Nephron progenitor cell (in vitro differentiated cells): ENCODE results near the gene ZWILCH.

Source experiments
- DNase-seq: peaks from one replicate; pipeline ENCODE4 v3.0.0; 2021
- H3K27ac Mint-ChIP-seq: 2 replicates; pipeline ENCODE4 v1.8.0; 2021; ENCODE audit warnings: mild to moderate bottlenecking, moderate library complexity, mixed read lengths
- H3K27me3 Mint-ChIP-seq: 2 replicates; pipeline ENCODE4 v1.8.0; 2021; ENCODE audit warnings: mild to moderate bottlenecking, low read depth, mixed read lengths; ENCODE audit not compliant: poor library complexity
- H3K36me3 Mint-ChIP-seq: 2 replicates; pipeline ENCODE4 v1.8.0; 2021; ENCODE audit warnings: low read depth, mixed read lengths
- H3K4me1 Mint-ChIP-seq: 2 replicates; pipeline ENCODE4 v1.8.0; 2021; ENCODE audit warnings: mixed read lengths
- H3K4me3 Mint-ChIP-seq: 2 replicates; pipeline ENCODE4 v1.8.0; 2021; ENCODE audit warnings: mild to moderate bottlenecking, moderate library complexity, mixed read lengths
- H3K9me3 Mint-ChIP-seq: 2 replicates; pipeline ENCODE4 v1.8.0; 2021; ENCODE audit warnings: mild to moderate bottlenecking, moderate library complexity, mixed read lengths
- CTCF ChIP-seq: fragments of 200-600 bp; sonication (generic); IDR thresholded peaks from 2 replicates; pipeline ENCODE4 v1.5.0; 2021; ENCODE audit warnings: antibody characterized with exemption

The ZWILCH gene

GRCh38 chr15:66565741-66566144, 60.6 kb downstream of the ZWILCH start, which contains the start of gene LCTL:
Gene LCTL (minus strand): TSS chr15:66565998. CDS start chr15:66565365, 633 bp downstream.
- no peak for TF ChIP-seq CTCF
- peak within 1 kb of the TSS; percentile 64 for H3K27ac Mint-ChIP-seq
- H3K4me1 Mint-ChIP-seq, result peaks cover 30% of the 10 kb centered on the region
- H3K36me3 Mint-ChIP-seq, result no peaks in the 10 kb centered on the region
- H3K4me3 Mint-ChIP-seq, result peak within 1 kb of the TSS; percentile 55
- peaks cover 8% of the 10 kb centered on the region for H3K27me3 Mint-ChIP-seq
- peak; percentile 47 for DNase-seq
- no peaks in the 10 kb centered on the region for H3K9me3 Mint-ChIP-seq

DNA sequence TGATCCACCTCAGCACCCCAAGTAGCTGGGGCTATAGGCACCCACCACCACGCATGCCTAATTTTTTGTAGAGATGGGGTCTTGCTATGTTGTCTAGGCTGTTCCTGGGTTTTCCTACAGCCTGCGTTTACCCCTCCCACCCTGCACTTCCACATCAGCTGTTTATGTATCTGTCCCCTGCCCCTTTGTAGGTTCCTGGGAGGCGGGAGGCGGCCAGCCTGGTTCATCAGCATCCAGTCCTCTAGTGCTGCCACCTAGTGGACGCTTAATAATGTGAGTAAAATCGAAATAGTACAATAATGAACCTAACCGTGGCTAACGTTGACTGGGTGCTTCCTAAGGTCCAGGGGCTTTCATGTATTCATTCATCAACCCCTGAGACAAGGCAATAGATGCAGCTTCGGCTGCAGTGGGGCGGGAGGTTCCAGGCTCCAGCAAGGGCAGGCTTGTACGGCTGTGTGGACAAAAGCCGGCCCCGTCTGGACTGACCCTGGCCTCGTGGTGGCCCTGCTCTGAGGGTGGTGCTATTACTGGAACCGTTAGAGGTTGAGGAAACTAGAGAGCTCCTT, 61.9 kb downstream of the ZWILCH start:
- Mint-ChIP-seq H3K9me3 (no peaks in the 10 kb centered on the region), H3K27ac (peak overlapping the region; percentile 64), H3K27me3 (peaks cover 8% of the 10 kb centered on the region), H3K4me3 (peak overlapping the region; percentile 55), H3K4me1 (peaks cover 29% of the 10 kb centered on the region), H3K36me3 (no peaks in the 10 kb centered on the region)
- DNase-seq, result peak; percentile 78
- peak; percentile 72 for TF ChIP-seq CTCF

DNA sequence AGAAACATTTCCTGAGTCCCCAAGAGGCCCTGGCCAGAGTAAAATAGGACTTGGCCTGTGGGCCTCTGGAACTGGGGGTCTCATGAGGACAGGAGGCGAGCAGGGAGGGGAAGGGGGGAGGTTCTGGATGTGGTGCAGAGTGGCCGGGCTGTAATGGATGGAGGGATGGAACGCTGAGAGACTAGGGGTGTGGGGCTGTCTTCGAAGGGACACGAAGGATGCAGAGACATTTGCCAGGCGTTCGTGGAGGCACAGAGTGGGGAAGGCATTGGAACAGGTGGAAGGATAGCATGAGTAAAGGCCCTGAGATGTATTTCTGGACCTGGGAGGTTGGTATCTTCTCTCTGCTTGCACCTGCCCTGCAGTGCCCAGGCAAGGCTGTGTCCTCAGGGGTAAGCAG, 62.8 kb downstream of the ZWILCH start:
- H3K27ac Mint-ChIP-seq, result no peak overlapping the region
- no peak overlapping the region for H3K4me3 Mint-ChIP-seq
- no peaks in the 10 kb centered on the region for H3K36me3 Mint-ChIP-seq
- peaks cover 8% of the 10 kb centered on the region for H3K27me3 Mint-ChIP-seq
- TF ChIP-seq CTCF, result no peak
- DNase-seq, result no peak
- H3K4me1 Mint-ChIP-seq, result peaks cover 29% of the 10 kb centered on the region
- no peaks in the 10 kb centered on the region for H3K9me3 Mint-ChIP-seq

DNA sequence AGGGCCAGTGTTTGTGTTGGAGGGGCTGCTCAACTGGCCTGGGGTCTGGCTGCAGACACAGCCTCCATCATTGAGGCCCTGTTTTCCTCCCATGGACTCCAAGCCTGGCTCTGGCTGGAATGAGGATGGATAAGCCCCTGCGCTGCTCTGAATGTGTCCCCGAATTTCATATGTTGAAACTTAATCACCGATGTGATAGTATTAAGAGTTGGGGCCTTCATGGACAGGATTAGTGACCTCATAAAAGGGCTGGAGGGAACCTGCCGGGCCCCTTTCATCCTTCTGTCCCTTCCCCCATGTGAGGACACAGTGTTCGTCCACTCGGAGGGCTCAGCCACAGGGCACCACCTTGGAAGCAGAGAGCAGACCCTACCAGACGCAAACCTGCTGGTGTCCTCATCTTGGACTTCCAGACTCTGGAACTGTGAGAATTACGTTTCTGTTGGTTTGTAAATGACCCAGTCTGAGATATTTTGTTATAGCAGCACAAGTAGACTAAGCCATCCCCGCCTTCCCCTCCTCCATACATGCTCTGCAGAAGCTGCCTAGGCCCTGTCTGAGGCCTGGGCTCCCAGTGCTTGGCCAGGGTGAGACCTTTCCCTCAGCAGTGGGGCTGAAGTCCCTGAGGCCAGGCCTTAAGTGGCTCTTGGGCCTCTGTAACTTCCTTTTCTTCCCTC, 64.5 kb downstream of the ZWILCH start:
- Mint-ChIP-seq H3K27ac (no peak overlapping the region), H3K9me3 (no peaks in the 10 kb centered on the region), H3K36me3 (no peaks in the 10 kb centered on the region), H3K4me3 (no peak overlapping the region), H3K27me3 (peaks cover 8% of the 10 kb centered on the region), H3K4me1 (peaks cover 26% of the 10 kb centered on the region)
- DNase-seq, result no peak
- TF ChIP-seq CTCF, result no peak

DNA sequence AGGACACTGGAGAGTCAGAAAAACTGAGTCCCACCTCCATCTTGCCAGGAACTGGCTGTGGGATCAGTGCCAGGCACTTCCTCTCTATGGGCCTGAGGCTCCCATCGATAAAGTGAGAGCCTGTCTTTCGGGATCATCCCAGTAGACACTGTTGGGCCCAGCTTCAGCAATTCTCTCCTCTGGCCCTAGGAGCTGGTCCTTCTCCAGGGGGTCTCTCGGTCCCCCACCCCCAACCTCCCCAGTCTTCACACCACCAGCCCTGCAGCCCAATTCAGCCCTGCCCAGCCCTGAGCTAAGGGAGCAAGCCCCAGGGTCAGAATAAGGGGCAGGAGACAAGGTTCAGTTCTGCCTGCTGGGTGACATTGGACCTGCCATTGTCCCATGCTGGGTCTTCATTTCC, 65.2 kb downstream of the ZWILCH start:
- no peak overlapping the region for H3K4me3 Mint-ChIP-seq

More for the DNA sequence above, 65.2 kb downstream of the ZWILCH start:
- H3K27me3 Mint-ChIP-seq, result peaks cover 11% of the 10 kb centered on the region
- H3K36me3 Mint-ChIP-seq, result no peaks in the 10 kb centered on the region
- peaks cover 19% of the 10 kb centered on the region for H3K4me1 Mint-ChIP-seq
- no peak for TF ChIP-seq CTCF
- H3K9me3 Mint-ChIP-seq, result no peaks in the 10 kb centered on the region
- DNase-seq, result no peak
- no peak overlapping the region for H3K27ac Mint-ChIP-seq
